Measurements from ENCODE around the gene NR3C2.
A peak's percentile ranks its signal among the peaks of the same experiment; 100 is the strongest.

Gene NR3C2

DNA sequence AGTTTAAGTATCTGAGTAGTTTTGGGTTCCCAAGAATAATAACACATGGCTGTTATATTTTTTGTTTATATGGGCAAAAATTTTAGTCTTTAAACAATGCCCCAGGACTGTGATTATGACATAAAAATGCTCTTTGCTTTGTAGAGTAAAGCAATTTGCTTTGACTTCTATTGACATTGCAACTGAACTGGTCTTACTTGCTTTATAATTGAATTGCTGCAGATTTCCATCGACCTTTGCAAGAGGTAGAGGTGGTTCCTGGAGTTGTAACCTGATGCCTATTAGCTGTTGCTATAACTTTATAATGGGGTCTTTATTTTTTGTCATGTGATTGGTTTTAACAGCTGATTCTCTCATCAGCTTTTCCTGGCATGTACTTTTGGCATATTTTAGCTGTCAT lies 407.4 kb downstream of the NR3C2 start:
- no peak for DNase-seq

DNA sequence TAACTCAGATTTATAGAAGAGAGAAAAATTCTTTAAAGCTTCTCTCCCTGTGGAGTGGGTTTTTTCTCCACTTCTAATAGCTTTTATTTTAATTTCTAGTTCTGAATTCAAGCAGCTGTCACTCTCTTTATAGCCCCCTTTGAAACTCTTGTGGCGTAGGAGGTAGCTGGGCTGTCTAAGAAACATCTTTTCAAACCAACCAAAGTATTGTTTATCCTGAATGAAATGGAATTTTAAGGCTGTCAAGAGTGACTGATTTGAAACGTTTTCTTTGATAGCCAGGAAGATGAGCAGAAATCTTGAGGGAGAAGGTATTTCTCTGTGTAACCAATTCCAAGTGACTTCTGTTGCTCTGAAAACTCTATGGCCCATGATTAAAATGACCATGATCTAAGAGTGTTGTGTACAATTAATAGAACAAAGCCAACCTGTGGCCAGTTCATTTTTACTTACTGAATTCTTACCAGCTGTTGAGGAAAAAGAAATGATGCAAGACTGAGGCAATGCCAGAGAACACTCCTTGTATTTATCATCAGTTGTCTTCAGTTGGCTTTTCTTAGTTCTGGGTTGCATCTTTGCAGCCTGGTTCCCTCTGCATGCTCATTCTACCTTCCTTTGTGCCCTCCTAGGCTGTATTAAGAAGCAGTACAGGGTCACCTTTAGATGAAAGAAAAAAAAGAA lies 411.9 kb downstream of the NR3C2 start:
- peak; percentile 45 to 47 for DNase-seq

DNA sequence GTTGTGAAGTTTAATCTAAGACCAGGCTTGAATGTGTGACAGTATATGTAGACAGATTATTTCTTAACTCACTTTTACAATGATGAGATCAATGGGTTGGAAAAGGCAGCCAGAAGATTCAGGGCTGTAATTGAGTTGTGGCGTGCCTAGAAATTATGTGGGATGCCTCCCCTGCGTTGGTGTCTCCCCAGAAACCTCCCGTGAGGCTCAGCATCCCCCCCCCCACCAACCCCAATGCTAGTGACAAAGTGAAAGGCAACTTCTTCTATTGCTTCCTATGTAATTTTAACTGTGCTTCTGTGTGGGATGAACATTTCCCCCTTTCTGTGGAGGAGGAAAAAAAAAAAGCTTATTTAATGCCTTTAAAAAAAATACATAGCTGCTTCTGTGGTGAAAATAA lies 412.4 kb downstream of the NR3C2 start:
- DNase-seq: peak in 1 of 2 donors; percentile 20

All from inflammatory macrophage treated with lipopolysaccharide for 1 hour (primary cell).